Measurements from ENCODE around the gene STK16. TPM values are rescaled to one million over a fixed set of nuclear protein-coding genes. Genes with fewer than 3 reads are reported as not detected.
A peak's percentile ranks its signal among the peaks of the same experiment; 100 is the strongest.
"Not testable (repeated sequence)": the region's sequence is repeated elsewhere in the genome, so short reads cannot be mapped to it uniquely, and the experiment has no call there.

Gene STK16
- 26.7 TPM for polyA plus RNA-seq (2013, experiment 1 of 2; ENCODE audit: insufficient read length)
- 24.1 TPM for polyA plus RNA-seq (2013, experiment 2 of 2; ENCODE audit: insufficient read length)

GRCh38 chr2:219245148-219245898, at the start of gene STK16, which contains the start of gene GLB1L:
STK16 (plus strand) TSS chr2:219245479; CDS start chr2:219246000, 521 bp downstream.
GLB1L (minus strand) TSS chr2:219245444; CDS start chr2:219243573, 1,871 bp downstream.
- DNase-seq: peak; percentile 92

DNA sequence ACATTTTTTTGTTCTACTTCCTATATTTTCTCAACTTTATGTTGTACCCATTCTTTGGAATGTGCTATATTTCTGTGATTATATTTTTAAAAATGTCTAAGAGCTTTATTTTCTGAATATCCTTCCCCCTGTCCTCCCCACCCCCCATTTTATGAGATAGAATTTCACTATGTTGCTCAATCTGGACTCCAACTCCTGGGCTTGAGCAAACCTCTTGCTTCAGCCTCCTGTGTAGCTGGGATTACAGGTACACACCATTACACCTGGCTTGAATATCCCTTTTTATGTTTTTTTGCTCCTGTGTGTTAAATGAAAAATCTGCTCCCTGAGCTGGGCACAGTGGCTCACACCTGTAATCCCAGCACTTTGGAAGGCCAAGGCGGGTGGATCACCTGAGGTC, 47.9 kb upstream of the STK16 start:
- no peak for DNase-seq

- no peak for DNase-seq
Measured at GRCh38 chr2:219198974-219199373, 46.3 kb upstream of the STK16 start.

DNA sequence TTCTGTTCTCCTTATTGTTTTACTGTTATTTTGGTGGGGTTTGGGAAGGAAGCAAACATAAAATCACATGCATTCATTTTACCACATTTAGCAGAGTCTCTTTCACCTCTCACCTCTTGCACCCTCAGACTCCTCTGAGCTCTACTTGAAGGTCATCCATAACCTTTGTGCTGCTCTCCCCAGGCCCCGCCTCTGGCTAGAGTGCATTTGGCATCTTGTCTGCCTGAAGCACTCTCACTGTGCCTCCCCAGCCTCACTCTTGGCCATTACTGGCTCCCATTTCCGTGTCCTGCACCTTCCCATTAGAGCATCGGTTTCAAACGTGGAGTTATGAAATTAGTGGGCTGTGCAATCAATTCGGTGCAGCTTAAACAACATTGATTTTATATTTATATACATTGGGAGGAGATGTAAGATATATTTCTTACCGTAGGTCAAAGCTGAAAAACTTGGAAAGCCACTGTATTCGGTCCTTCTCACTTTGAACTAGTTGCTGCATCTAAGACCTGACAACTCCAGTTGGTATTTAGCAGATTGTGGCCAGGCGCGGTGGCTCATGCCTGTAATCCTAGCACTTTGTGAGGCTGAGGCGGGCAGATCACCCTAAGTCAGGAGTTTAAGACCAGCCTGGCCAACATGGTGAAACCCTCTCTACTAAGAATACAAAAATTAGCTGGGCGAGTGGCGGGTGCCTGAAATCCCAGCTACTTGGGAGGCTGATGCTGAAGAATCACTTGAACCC, 45.6 kb upstream of the STK16 start:
- no peak for DNase-seq

- not testable (repeated sequence) for DNase-seq
Measured at GRCh38 chr2:219200502-219201326, 44.6 kb upstream of the STK16 start.

DNA sequence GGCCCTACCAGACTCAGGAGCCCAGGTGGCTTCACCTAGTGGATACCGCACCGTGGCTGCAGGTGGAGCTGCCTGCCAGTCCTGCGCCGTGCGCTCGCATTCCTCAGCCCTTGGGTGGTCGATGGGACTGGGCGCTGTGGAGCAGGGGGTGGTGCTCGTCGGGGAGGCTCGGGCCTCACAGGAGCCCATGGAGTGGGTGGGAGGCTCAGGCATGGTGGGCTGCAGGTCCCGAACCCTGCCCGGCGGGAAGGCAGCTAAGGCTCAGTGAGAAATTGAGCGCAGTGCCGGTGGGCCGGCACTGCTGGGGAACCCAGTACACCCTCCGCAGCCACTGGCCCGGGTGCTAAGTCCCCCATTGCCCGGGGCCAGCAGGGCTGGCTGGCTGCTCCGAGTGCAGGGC, 43.9 kb upstream of the STK16 start:
- not testable (repeated sequence) for DNase-seq

DNA sequence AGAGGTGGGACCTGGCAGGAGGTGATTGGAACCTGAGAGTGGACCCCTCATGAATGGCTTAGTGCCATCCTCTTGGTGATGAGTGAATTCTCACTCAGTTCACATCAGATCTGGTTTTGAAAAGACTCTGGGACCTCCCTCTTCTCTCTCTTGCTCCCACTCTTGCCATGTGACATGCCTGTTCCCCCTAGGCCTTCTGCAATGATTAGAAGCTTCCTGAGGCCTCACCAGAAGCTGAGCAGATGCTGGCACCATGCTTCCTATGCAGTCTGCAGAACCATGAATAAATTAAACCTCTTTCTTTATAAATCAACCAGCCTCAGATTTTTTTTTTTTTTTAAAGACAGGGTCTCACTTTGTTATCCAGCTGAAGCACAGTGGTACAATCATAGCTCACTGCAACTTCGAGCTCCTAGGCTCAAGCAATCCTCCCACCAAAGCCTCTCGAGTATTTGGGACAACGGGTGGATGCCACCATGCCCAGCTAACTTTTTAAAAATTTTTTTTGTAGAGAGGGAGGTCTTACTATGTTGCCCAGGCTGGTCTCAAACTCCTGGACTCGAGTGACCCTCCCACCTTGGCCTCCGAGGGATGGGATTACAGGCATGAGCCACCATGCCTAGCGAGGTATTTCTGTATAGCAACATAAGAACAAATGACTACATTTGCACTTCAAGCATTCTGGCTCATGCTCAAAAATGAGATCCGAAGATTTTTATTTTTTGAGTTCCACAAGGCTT, 40.7 kb upstream of the STK16 start:
- no peak for DNase-seq

GRCh38 chr2:219205165-219205538, 40.1 kb upstream of the STK16 start:
- no peak for DNase-seq

DNA sequence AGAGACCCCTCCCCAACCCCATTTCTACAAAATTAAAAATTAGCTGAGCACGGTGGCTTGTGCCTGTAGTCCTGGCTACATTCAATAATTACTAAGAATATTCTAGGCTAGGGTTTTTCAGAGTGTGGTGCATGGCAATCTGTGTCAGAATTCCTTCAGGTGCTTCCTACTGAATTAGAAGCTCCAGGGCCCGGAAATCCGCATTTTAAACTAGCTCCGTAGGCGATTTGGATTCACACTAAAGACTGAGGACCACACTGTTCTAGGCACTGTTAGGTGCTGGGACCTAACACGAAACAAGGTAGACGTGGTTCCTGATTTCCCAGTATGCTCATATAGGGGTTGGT, 39.3 kb upstream of the STK16 start:
- no peak for DNase-seq

- peak; percentile 95 for DNase-seq
Measured at GRCh38 chr2:219206328-219207133, 38.7 kb upstream of the STK16 start, which contains the start of gene ZFAND2B. ZFAND2B (plus strand) TSS chr2:219206782; CDS start chr2:219206988, 206 bp downstream.

DNA sequence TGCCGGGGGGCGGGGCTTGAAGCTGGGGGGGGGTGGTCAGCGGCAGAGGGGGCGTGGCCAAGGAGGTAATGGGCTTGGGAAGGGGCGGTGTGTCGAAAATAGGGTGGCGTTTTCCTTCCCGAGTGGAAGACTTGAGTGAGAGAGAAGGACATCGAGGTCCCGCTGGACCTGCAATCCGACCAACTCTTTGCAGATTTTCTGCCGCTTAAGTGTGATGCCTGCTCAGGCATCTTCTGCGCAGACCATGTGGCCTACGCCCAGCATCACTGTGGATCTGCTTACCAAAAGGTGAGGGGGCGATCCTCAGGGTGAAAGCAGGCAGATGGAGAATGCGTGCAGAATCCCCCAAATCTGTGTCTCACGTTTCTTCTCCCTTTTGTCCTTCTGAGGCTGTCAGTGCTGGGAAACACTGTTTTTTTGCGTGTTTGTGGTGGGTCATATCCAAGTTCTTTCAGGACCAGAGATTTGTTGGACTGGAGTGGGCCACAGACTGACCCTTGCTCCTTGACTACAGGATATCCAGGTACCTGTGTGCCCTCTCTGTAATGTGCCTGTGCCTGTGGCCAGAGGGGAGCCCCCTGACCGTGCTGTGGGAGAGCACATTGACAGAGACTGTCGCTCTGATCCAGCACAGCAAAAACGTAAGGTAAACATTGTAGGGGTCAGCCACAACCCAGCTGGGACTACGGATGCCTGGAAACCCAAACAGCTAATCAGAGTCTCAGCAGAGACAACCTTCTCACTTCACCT, 38.0 kb upstream of the STK16 start:
- no peak for DNase-seq

DNA sequence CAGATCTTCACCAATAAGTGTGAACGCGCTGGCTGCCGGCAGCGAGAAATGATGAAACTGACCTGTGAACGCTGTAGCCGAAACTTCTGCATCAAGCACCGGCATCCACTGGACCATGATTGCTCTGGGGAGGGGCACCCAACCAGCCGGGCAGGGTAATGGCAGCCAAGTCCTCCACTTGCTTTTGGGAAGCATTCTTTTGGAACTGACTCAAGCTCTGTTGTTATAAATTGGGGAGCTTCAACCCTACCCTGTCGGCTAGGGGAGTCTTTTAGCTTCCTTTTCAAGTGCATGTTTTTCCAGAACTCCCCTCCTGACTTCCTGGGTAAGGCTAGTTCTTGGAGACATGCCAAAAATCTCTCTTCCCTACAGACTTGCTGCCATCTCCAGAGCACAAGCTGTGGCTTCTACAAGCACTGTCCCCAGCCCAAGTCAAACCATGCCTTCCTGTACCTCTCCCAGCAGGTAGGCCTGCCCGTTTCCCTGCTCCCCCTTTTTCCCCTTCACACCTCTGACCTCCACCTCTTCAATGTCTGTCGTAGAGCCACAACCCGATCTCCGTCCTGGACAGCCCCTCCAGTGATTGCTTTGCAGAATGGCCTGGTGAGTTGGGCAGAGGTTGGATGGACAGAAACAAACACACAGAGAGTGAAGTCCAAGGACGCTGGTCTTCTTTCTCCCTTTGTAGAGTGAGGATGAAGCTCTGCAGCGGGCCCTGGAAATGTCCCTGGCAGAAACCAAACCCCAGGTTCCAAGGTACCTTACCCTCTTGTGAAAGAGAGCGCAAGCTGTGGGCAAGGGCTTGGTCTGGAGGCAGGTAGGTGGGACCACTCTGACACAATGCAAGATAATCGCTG, 37.2 kb upstream of the STK16 start:
- DNase-seq: peak; percentile 55

DNA sequence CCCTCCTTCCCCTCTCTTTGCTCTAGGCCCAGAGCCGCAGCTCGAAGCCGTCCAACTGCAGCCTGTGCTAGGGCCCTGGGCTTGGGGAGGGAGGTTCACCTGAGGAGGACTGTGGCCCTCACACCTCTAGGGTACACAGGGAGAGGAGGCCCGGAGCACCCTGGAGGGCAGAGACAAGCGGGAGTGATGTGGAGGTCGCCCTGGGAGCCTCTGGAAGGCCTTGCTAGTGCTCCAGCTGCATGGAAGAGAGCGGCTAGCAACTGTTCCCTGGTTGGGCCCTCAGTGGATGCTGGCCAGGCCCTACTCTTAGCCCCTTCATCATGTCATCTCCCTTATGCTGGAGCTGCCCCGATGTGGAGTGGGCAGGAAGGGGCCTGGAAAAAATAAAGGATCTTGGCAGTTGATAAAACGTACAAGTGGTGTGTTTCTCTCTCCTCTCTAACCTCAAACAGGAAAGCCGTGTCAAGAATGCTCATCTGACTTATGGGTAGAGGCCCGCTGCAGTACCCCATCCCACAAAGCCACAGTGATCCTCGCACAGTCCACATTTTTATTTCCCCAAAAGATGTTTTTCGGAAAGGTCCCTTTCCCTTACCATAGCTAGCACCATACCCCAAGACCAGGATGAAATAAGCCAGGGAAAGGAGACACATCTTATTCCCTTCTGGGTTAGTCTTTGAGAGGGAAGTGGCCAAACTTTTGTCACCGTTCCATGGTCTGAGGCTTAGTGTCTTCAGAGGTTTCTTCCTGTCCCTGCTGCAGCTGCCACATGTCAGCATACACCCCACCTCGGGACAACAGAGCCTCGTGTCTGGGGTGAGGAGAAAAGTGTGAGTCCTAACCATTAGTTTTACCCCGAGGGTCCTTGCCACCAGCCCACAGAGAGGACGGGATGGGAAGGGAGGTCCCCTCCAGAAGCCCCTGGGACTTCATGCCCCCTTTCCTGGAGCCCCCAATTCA, 35.8 kb upstream of the STK16 start:
- DNase-seq: no peak

GRCh38 chr2:219210196-219210885, 34.9 kb upstream of the STK16 start:
- DNase-seq: no peak

- DNase-seq: no peak
Measured at GRCh38 chr2:219210886-219211362, 34.4 kb upstream of the STK16 start.

- DNase-seq: no peak
Measured at GRCh38 chr2:219213026-219213415, 32.3 kb upstream of the STK16 start.

DNA sequence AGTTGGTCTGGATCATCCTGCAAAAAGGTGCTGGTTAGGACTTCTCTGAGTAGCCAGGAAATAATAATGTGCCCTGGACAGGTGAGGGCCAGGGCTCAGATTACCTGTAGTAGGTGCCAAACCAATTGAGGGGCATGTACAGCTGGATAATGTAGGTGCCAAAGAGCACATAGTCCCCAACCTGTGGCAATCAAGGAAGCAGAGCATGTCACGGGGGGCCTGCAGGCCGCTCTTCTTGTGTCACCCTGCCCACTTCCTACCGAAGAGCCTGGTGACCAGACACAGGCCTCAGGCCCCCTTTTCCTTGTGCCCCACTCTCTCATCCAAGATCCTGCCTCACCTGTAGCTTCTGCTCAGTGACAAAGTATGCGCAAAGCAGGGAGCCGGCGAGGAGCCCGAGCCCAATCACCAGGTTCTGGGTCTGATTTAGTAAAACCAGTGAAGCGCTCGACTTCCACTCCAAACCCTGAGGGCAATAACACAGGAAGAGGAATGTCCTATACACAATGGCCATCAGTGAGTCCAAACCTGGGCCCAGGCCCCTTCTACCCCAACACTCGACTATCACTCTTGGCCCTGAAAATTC, 31.7 kb upstream of the STK16 start:
- no peak for DNase-seq

Data from fibroblast of skin of scalp (primary cell).